ENCODE measurements around the gene WT1.

WT1 gene

GRCh38 chr11:32434356-32435151 lies 785 bp downstream of the WT1 start:
- peak overlapping the region; percentile 94 to 99 (median 95) for H3K4me3 Mint-ChIP-seq
- peak in 2 of 3 experiments; percentile 22 to 38 for TF ChIP-seq CTCF (IDR thresholded peaks at IDR 0.05; ENCODE audit: unreplicated experiment in 3 of 3)

GRCh38 chr11:32433914-32434355 lies 1.4 kb downstream of the WT1 start:
- H3K4me3 Mint-ChIP-seq = peak overlapping the region; percentile 91 to 94 (median 92)

More at GRCh38 chr11:32434356-32435151, 785 bp downstream of the WT1 start:
- H3K27me3 Mint-ChIP-seq (ENCODE audit: low read depth) = peaks cover 89% of the 10 kb centered on the region
- peaks cover 57% of the 10 kb centered on the region for H3K36me3 Mint-ChIP-seq (ENCODE audit: low read depth)
- H3K27ac Mint-ChIP-seq = peak overlapping the region; percentile 95 to 98 (median 97)
- peaks cover 2% of the 10 kb centered on the region for H3K9me3 Mint-ChIP-seq
- H3K4me1 Mint-ChIP-seq = peaks cover 42% of the 10 kb centered on the region

GRCh38 chr11:32433101-32433913 lies 2.0 kb downstream of the WT1 start:
- peaks cover 2% of the 10 kb centered on the region for H3K9me3 Mint-ChIP-seq
- no peak for TF ChIP-seq CTCF (IDR thresholded peaks at IDR 0.05; ENCODE audit: unreplicated experiment in 3 of 3)
- H3K4me1 Mint-ChIP-seq = peaks cover 46% of the 10 kb centered on the region
- H3K27ac Mint-ChIP-seq = peak overlapping the region; percentile 95 to 98 (median 97)
- peaks cover 61% of the 10 kb centered on the region for H3K36me3 Mint-ChIP-seq (ENCODE audit: low read depth)
- H3K4me3 Mint-ChIP-seq = peak overlapping the region; percentile 91 to 94 (median 92)
- peaks cover 90% of the 10 kb centered on the region for H3K27me3 Mint-ChIP-seq (ENCODE audit: low read depth)

More at GRCh38 chr11:32433914-32434355, 1.4 kb downstream of the WT1 start:
- no peak for TF ChIP-seq CTCF (IDR thresholded peaks at IDR 0.05; ENCODE audit: unreplicated experiment in 3 of 3)
- Mint-ChIP-seq H3K27me3 (ENCODE audit: low read depth) (peaks cover 89% of the 10 kb centered on the region), H3K4me1 (peaks cover 46% of the 10 kb centered on the region), H3K36me3 (ENCODE audit: low read depth) (peaks cover 60% of the 10 kb centered on the region), H3K27ac (peak overlapping the region; percentile 95 to 98 (median 97)), H3K9me3 (peaks cover 2% of the 10 kb centered on the region)

- TF ChIP-seq CTCF (IDR thresholded peaks at IDR 0.05; ENCODE audit: unreplicated experiment in 3 of 3) = no peak
- H3K4me1 Mint-ChIP-seq = peaks cover 48% of the 10 kb centered on the region
- peaks cover 68% of the 10 kb centered on the region for H3K36me3 Mint-ChIP-seq (ENCODE audit: low read depth)
- H3K4me3 Mint-ChIP-seq = peak overlapping the region; percentile 91 to 94 (median 92)
- H3K27me3 Mint-ChIP-seq (ENCODE audit: low read depth) = peaks cover 90% of the 10 kb centered on the region
- peak overlapping the region; percentile 95 to 98 (median 97) for H3K27ac Mint-ChIP-seq
- peaks cover 2% of the 10 kb centered on the region for H3K9me3 Mint-ChIP-seq
Observed at GRCh38 chr11:32432565-32432964, 2.8 kb downstream of the WT1 start.

- Mint-ChIP-seq H3K27ac (peak overlapping the region; percentile 95 to 98 (median 97)), H3K4me1 (peaks cover 57% of the 10 kb centered on the region), H3K27me3 (ENCODE audit: low read depth) (peaks cover 90% of the 10 kb centered on the region), H3K4me3 (peak overlapping the region; percentile 91 to 94 (median 92)), H3K36me3 (ENCODE audit: low read depth) (peaks cover 75% of the 10 kb centered on the region), H3K9me3 (peaks cover 2% of the 10 kb centered on the region)
- peak in 1 of 3 experiments; percentile 37 for TF ChIP-seq CTCF (IDR thresholded peaks at IDR 0.05; ENCODE audit: unreplicated experiment in 3 of 3)
Observed at GRCh38 chr11:32430568-32431381, 4.6 kb downstream of the WT1 start.

Measured in nephron (organoid).